ENCODE measurements around the gene SLC22A7. TPM values are rescaled to one million over a fixed set of nuclear protein-coding genes. Genes with fewer than 3 reads are reported as not detected.

The SLC22A7 gene
- total and polyA plus RNA-seq, 2 of the 8 experiments (the other 6 are each of a cell fraction or from before 2014, with no cell fraction given) = not detected

DNA sequence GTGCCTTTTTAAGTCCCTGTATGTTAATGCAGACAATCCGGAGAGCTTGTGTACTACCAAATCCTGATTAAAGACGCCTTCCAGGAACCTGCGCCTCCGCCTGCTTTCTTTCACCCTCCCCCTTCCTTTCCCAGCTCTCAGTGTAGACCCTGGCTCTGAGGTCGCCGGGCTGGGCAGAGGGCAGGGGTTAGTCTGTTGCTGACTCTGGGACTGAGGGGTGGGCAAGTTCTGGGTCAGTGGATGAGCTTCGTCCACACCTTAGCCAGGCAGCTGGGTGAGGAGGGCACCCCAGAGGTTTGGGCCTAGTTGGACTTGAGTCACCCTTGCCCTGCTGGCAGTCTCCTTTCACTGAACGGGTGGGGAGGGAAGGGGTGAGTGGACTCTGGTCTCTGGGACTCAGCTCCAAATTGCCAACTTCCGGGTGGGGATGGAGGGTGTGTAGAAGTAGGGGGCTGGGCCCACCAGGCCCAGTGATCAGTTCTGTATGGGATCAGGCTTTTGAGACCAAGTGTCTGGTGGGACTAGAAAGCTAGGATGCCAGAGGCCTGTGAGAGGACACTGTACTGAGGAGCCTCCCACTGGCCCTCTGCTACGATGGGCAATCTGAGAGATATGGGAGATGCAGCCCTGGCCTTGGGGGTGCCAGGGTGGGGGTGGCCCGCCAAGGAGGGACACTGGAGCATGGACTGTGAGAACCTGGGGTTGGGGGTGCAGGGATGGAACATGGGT lies 21.3 kb upstream of the SLC22A7 start:
- no peak overlapping the region for H3K56ac ChIP-seq (replicated peaks; ENCODE audit: insufficient read length, low read depth, low read length)
- H4K5ac ChIP-seq (ENCODE audit: insufficient read length, low read depth, low read length) = no peak overlapping the region
- no peak overlapping the region for H2BK120ac ChIP-seq (replicated peaks; ENCODE audit: low read depth, low read length)
- H2BK5ac ChIP-seq (ENCODE audit: low read depth, low read length) = no peak overlapping the region
- TF ChIP-seq CTBP2 (IDR thresholded peaks at IDR 0.05; ENCODE audit: borderline replicate concordance, insufficient read depth, insufficient read length, low read length) (no peak), CBX8 (IDR thresholded peaks at IDR 0.05; ENCODE audit: borderline replicate concordance, low read depth, low read length) (no peak), PHF8 (conservative IDR thresholded peaks at IDR 0.05; ENCODE audit: low read depth, low read length) (no peak), CREB1 (IDR thresholded peaks at IDR 0.05) (no peak), JUND (IDR thresholded peaks at IDR 0.05; ENCODE audit: low read length) (no peak), SIRT6 (IDR thresholded peaks at IDR 0.05; ENCODE audit: low read length) (no peak)
- peak overlapping the region in 3 of 4 experiments; percentile 40 to 66 (median 52); a peak in 5 of 8 replicates for H3K4me3 ChIP-seq (ENCODE audit: extremely low read depth in 1 of 4, insufficient read depth in 2 of 4, low read depth in 3 of 4, low read length in 4 of 4)
- peak overlapping the region; percentile 3; the same call in 1 of the 2 replicates for H2AK5ac ChIP-seq (ENCODE audit: low read depth, low read length)
- no peaks in the 10 kb centered on the region for H3K79me1 ChIP-seq (ENCODE audit: low read depth, low read length)
- ChIA-PET POLR2A (ENCODE audit: partially characterized antibody) (interaction anchor here (0.8 to 2.1 kb wide), 10 partner anchors 8 to 102 kb away, joined by 3 to 7 read pairs (median 3); partner anchors contain the start of gene DNPH1), CTCF (ENCODE audit: partially characterized antibody) (interaction anchor here (0.8 to 3.2 kb wide), 10 partner anchors 10 to 58 kb away, joined by 3 to 16 read pairs (median 4); partner anchors contain the start of gene DNPH1)
- H2BK20ac ChIP-seq (ENCODE audit: low read length) = no peak overlapping the region
- peaks cover 11% of the 10 kb centered on the region for H3K23me2 ChIP-seq (ENCODE audit: low read depth, low read length)
- 0 out of 2 replicates have a peak overlapping the region, but pooled peaks have one; percentile 18 for H2BK15ac ChIP-seq (ENCODE audit: low read length)
- no peak overlapping the region for H2AFZ ChIP-seq (ENCODE audit: low read length)
- DNase-seq (ENCODE audit: low read depth in 1 of 2, low spot score in 2 of 2) (no peak), FAIRE-seq (no peak)
- no peaks in the 10 kb centered on the region for H3K36me3 ChIP-seq (ENCODE audit: control insufficient read depth in 2 of 4, insufficient read depth in 4 of 4, low read length in 3 of 4)
- peak overlapping the region; percentile 29 for H4K91ac ChIP-seq (replicated peaks; ENCODE audit: insufficient read length, low read length)
- no peaks in the 10 kb centered on the region for H4K20me1 ChIP-seq (replicated peaks in 1 of 2; ENCODE audit: control insufficient read depth in 1 of 2, insufficient read depth in 2 of 2, low read length in 2 of 2)
- peak overlapping the region; percentile 45; the same call in 1 of the 2 replicates for H4K8ac ChIP-seq (ENCODE audit: extremely low read depth, insufficient read depth, low read length)
- H3K27ac ChIP-seq (ENCODE audit: low read depth, low read length) = no peak overlapping the region
- no peak overlapping the region for H3K23ac ChIP-seq (ENCODE audit: insufficient read length)
- H3K27me3 ChIP-seq (replicated peaks in 1 of 4; ENCODE audit: control insufficient read depth in 3 of 4, extremely low read depth in 1 of 4, insufficient read depth in 3 of 4, low read length in 3 of 4) = peaks cover 12 to 36% (median 29%) of the 10 kb centered on the region in 4 experiments
- WGBS, 2 experiments (ENCODE audit: extremely low coverage in 1 of 2, insufficient coverage in 1 of 2, insufficient read length in 1 of 2, insufficient replicate concordance in 2 of 2, low coverage in 1 of 2, low lambda C conversion rate in 2 of 2, missing lambda C conversion rate in 1 of 2) = 58% methylated on average over 10 of the region's 11 CpGs; no CpG with 5 or more reads in 1 of the 2 experiments
- peak overlapping the region; percentile 11; the same call in 1 of the 2 replicates for H2BK12ac ChIP-seq (ENCODE audit: low read depth, low read length)
- no peaks in the 10 kb centered on the region for H3K79me2 ChIP-seq (ENCODE audit: control insufficient read depth in 1 of 2, insufficient read depth in 2 of 2, low read length in 2 of 2)
- no peak overlapping the region for H3K14ac ChIP-seq (ENCODE audit: insufficient read length)
- peaks cover 4 to 29% (median 20%) of the 10 kb centered on the region in 4 experiments for H3K4me1 ChIP-seq (replicated peaks in 1 of 4; ENCODE audit: control insufficient read depth in 3 of 4, insufficient read depth in 4 of 4, low read length in 3 of 4)
- H3K9ac ChIP-seq (replicated peaks in 1 of 4; ENCODE audit: extremely low read depth in 1 of 4, low read depth in 3 of 4, low read length in 3 of 4) = no peak overlapping the region; a peak in 1 of 7 replicates
- H3K4me2 ChIP-seq (ENCODE audit: insufficient read depth in 1 of 2, low read depth in 2 of 2, low read length in 2 of 2) = peak overlapping the region; percentile 71 to 88
- H3K4ac ChIP-seq (replicated peaks; ENCODE audit: insufficient read length, low read depth, low read length) = no peak overlapping the region
- no peak overlapping the region for H3K18ac ChIP-seq (ENCODE audit: extremely low read depth, low read length)
- no peaks in the 10 kb centered on the region for H3K9me3 ChIP-seq (ENCODE audit: insufficient read depth in 2 of 2, low read depth in 1 of 2, low read length in 1 of 2)
